H1 (cell line): ENCODE results near the gene UBE2L6. TPM values are rescaled to one million over a fixed set of nuclear protein-coding genes. Genes with fewer than 3 reads are reported as not detected.

Experiments
- FOSL1 ChIP-seq: IDR thresholded peaks from 2 replicates; pipeline ENCODE4 v1.6.1; 2011; ENCODE audit warnings: mild to moderate bottlenecking, low read depth, low read length, moderate library complexity; ENCODE audit not compliant: insufficient read depth
- HDAC6 ChIP-seq: IDR thresholded peaks from one replicate; pipeline ENCODE4 v1.7.1; 2012; ENCODE audit warnings: low read depth, mild to moderate bottlenecking, inconsistent platforms, low read length, moderate library complexity
- TAF1 ChIP-seq: IDR thresholded peaks from 2 replicates; pipeline ENCODE4 v1.6.1; 2011; ENCODE audit warnings: mild to moderate bottlenecking, low read depth, low read length
- YY1 ChIP-seq: IDR thresholded peaks from 2 replicates; pipeline ENCODE4 v1.6.1; 2011; ENCODE audit warnings: low read depth, mild to moderate bottlenecking, low read length
- polyA plus RNA-seq, 7 experiments: library from polyadenylated mRNA; depleted of rRNA in 3 of 7; stranded (reverse) in 5 of 7; unstranded in 2 of 7; fragments of >200 nt in 5 of 7; fragments of 200-250 nt in 2 of 7; gene quantifications; 1 replicate in 5 of 7; 2 replicates in 1 of 7; 4 replicates in 1 of 7; pipeline versions ENCODE4 v1.2.1 to v1.2.3, GENCODE V29; 2011 to 2013; ENCODE audit warnings: missing spikeins in 2 of 7, mixed read lengths in 2 of 7
- total RNA-seq: library from RNA; stranded (reverse); fragmentation: NEBNext Ultra II Directional; extraction: Animal tissue kit (Norgen Biotek cat#: 25700); gene quantifications from 2 replicates; pipeline ENCODE4 v1.2.1, GENCODE V29; 2021

The UBE2L6 gene
- total and polyA plus RNA-seq, 2 of the 8 experiments (the other 6 are each of a cell fraction or from before 2014, with no cell fraction given) = 67.8 to 89.2 TPM

DNA sequence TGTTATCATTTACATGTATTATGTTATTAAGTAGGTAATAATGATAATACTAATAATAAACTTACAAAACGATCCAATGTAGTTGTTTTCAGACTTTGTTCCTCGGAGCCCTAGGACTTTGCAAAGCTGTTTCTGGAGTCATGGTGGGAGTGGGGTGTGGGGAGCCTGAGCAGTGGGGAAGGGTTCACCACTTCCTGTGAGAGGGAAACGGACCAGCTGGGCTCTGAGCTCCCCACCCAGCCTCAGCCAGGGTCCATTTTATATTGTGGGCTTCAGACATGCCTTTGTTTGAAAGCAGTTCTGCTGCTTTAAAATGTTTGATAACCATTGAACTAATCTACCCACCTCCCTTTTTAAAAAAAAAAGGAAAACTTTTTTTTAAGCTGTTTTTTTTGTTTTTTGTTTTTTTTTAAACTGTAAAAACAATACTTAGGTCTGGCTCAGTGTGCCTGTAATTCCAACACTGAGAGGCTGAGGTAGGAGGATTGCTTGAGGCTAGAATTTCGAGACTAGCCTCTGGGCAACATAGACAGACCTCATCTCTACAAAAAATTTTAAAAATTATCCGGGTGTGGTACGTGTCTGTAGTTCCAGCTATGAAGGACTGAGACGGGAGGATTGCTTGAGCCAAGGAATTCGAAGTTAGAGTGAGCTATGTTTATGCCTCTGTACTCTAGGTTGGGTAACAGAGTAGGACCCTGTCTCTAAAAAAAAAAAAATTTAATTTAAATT is 37.0 kb upstream of the UBE2L6 start (continued):
- TF ChIP-seq HDAC6 (no peak), YY1 (no peak), FOSL1 (no peak), TAF1 (no peak)
